Uterus (tissue), 2 donors: ENCODE data around the gene GDI1.

Source experiments
- POLR2A ChIP-seq, 2 donors: fragments of 450-650 bp; IDR thresholded peaks; one replicate each; pipeline ENCODE4 v1.6.1; 2016; ENCODE audit warnings: antibody characterized with exemption in 2 of 2, mild to moderate bottlenecking in 1 of 2, moderate library complexity in 1 of 2
- TF ChIP-seq, protein P1 (sequence below), 4 experiments: fragments of 200-600 bp in 2 of 4; fragments of 450-650 bp in 2 of 4; sonication (generic) in 2 of 4; IDR thresholded peaks; one replicate each; pipeline ENCODE4 v1.5.1; 2016 to 2019; ENCODE audit warnings: antibody characterized with exemption in 4 of 4, mild to moderate bottlenecking in 2 of 4, moderate library complexity in 1 of 4

DNA sequence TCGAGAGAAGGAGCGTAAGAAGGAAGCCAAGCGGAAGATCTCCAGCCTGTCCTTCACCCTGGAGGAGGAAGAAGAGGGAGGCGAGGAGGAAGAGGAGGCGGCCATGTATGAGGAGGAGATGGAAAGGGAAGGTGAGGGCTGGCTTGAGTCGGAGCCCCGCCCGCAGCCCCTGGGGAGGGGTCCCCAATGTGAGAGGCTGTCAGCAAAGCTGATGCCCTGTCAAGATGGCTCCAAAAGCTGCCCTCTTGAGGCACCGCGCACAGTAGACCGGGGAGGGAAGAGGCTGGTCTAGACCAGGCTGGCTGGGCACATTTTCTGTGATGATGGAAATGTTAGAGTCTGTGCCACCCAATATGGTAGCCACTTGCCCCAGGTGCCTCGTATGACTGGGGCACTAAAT is 9.5 kb downstream of the GDI1 start:
- TF ChIP-seq POLR2A (IDR thresholded peaks at IDR 0.05): no peak
- TF ChIP-seq, protein P1, sequence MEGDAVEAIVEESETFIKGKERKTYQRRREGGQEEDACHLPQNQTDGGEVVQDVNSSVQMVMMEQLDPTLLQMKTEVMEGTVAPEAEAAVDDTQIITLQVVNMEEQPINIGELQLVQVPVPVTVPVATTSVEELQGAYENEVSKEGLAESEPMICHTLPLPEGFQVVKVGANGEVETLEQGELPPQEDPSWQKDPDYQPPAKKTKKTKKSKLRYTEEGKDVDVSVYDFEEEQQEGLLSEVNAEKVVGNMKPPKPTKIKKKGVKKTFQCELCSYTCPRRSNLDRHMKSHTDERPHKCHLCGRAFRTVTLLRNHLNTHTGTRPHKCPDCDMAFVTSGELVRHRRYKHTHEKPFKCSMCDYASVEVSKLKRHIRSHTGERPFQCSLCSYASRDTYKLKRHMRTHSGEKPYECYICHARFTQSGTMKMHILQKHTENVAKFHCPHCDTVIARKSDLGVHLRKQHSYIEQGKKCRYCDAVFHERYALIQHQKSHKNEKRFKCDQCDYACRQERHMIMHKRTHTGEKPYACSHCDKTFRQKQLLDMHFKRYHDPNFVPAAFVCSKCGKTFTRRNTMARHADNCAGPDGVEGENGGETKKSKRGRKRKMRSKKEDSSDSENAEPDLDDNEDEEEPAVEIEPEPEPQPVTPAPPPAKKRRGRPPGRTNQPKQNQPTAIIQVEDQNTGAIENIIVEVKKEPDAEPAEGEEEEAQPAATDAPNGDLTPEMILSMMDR (IDR thresholded peaks at IDR 0.05): no peak
